Progenitor cell of endocrine pancreas (in vitro differentiated cells): Measurements from ENCODE around the gene ABCF2. TPM values are rescaled to one million over a fixed set of nuclear protein-coding genes. Genes with fewer than 3 reads are reported as not detected.

Source experiments
- DNase-seq: peaks from one replicate; pipeline ENCODE4 v3.0.0; 2021; ENCODE audit warnings: low spot score; ENCODE audit not compliant: unreplicated experiment
- H3K27ac Mint-ChIP-seq: 2 replicates; pipeline ENCODE4 v1.8.0; 2021; ENCODE audit warnings: mild to moderate bottlenecking, moderate library complexity, mixed read lengths
- H3K27me3 Mint-ChIP-seq: 2 replicates; pipeline ENCODE4 v1.8.0; 2021; ENCODE audit warnings: mixed read lengths
- H3K36me3 Mint-ChIP-seq: 2 replicates; pipeline ENCODE4 v1.8.0; 2022; ENCODE audit warnings: mixed read lengths; ENCODE audit not compliant: insufficient read depth
- H3K4me1 Mint-ChIP-seq: 2 replicates; pipeline ENCODE4 v1.8.0; 2021; ENCODE audit warnings: low read depth, mixed read lengths
- H3K4me3 Mint-ChIP-seq: 2 replicates; pipeline ENCODE4 v1.8.0; 2021; ENCODE audit warnings: low read depth, mild to moderate bottlenecking, moderate library complexity, mixed read lengths
- H3K9me3 Mint-ChIP-seq: 2 replicates; pipeline ENCODE4 v1.8.0; 2021; ENCODE audit warnings: low read depth, mixed read lengths
- CTCF ChIP-seq: fragments of 200-600 bp; sonication (generic); IDR thresholded peaks from one replicate; pipeline ENCODE4 v1.5.0; 2021; ENCODE audit warnings: antibody characterized with exemption, mild to moderate bottlenecking; ENCODE audit not compliant: unreplicated experiment
- total RNA-seq: library from RNA; stranded (reverse); gene quantifications from 2 replicates; pipeline ENCODE4 v1.2.1, GENCODE V29; 2021

Gene ABCF2
- total RNA-seq, 1 donor from 2014 or later: 55.1 TPM

- Mint-ChIP-seq H3K4me3 (no peak overlapping the region), H3K36me3 (peaks cover 26% of the 10 kb centered on the region), H3K9me3 (no peaks in the 10 kb centered on the region), H3K4me1 (peaks cover 1% of the 10 kb centered on the region), H3K27me3 (no peaks in the 10 kb centered on the region), H3K27ac (no peak overlapping the region)
- TF ChIP-seq CTCF: no peak
- DNase-seq: no peak
These were observed 11.6 kb downstream of the ABCF2 start for GRCh38 chr7:151215396-151215795.

- Mint-ChIP-seq H3K4me1 (peaks cover 2% of the 10 kb centered on the region), H3K36me3 (peaks cover 23% of the 10 kb centered on the region), H3K27me3 (peaks cover 4% of the 10 kb centered on the region), H3K9me3 (no peaks in the 10 kb centered on the region), H3K4me3 (no peak overlapping the region), H3K27ac (no peak overlapping the region)
- TF ChIP-seq CTCF: no peak
- no peak for DNase-seq
These were observed 13.2 kb downstream of the ABCF2 start for GRCh38 chr7:151213826-151214225.

- H3K4me1 Mint-ChIP-seq: peaks cover 2% of the 10 kb centered on the region
- peaks cover 12% of the 10 kb centered on the region for H3K27me3 Mint-ChIP-seq
- no peak overlapping the region for H3K4me3 Mint-ChIP-seq
- no peak for TF ChIP-seq CTCF
- no peak overlapping the region for H3K27ac Mint-ChIP-seq
- H3K9me3 Mint-ChIP-seq: no peaks in the 10 kb centered on the region
- DNase-seq: no peak
- H3K36me3 Mint-ChIP-seq: peaks cover 13% of the 10 kb centered on the region
These were observed 14.4 kb downstream of the ABCF2 start for GRCh38 chr7:151212626-151213025.

- Mint-ChIP-seq H3K36me3 (peaks cover 11% of the 10 kb centered on the region), H3K27ac (no peak overlapping the region), H3K4me3 (no peak overlapping the region), H3K4me1 (peaks cover 2% of the 10 kb centered on the region), H3K27me3 (peaks cover 23% of the 10 kb centered on the region), H3K9me3 (no peaks in the 10 kb centered on the region)
- DNase-seq: no peak
- TF ChIP-seq CTCF: no peak
These were observed 15.7 kb downstream of the ABCF2 start for GRCh38 chr7:151211155-151211772.

GRCh38 chr7:151210087-151210854, 16.7 kb downstream of the ABCF2 start, which contains the start of gene H2BK1:
TSS of gene H2BK1 (minus strand) at chr7:151210488. CDS start at chr7:151210318, 170 bp downstream.
- H3K27ac Mint-ChIP-seq: no peak within 1 kb of the TSS
- DNase-seq: no peak

More at GRCh38 chr7:151210087-151210854, 16.7 kb downstream of the ABCF2 start, which contains the start of gene H2BK1:
- H3K9me3 Mint-ChIP-seq: no peaks in the 10 kb centered on the region
- peaks cover 5% of the 10 kb centered on the region for H3K36me3 Mint-ChIP-seq
- no peak for TF ChIP-seq CTCF
- peaks cover 33% of the 10 kb centered on the region for H3K27me3 Mint-ChIP-seq
- no peak within 1 kb of the TSS for H3K4me3 Mint-ChIP-seq
- H3K4me1 Mint-ChIP-seq: peaks cover 2% of the 10 kb centered on the region
